Endothelial cell of umbilical vein (primary cell): ENCODE data around the gene RGR.

Experiments
- EZH2 ChIP-seq: IDR thresholded peaks from 2 replicates; pipeline ENCODE4 v1.6.1; 2012; ENCODE audit warnings: borderline replicate concordance, low read depth, mild to moderate bottlenecking, moderate library complexity, low read length, inconsistent platforms; ENCODE audit not compliant: severe bottlenecking
- GATA2 ChIP-seq: IDR thresholded peaks from 2 replicates; pipeline ENCODE4 v1.7.0; 2011; ENCODE audit warnings: low read depth, mild to moderate bottlenecking, moderate library complexity, mixed read lengths, low read length; ENCODE audit not compliant: insufficient read length, insufficient read depth
- JUN ChIP-seq: IDR thresholded peaks from 2 replicates; pipeline ENCODE4 v1.6.1; 2011; ENCODE audit warnings: borderline replicate concordance, low read depth; ENCODE audit not compliant: insufficient read length, insufficient read depth
- MYC ChIP-seq: IDR thresholded peaks from one replicate; pipeline ENCODE4 v1.6.1; 2011; ENCODE audit warnings: mild to moderate bottlenecking, low read depth, low read length
- POLR2A ChIP-seq: IDR thresholded peaks from 2 replicates; pipeline ENCODE4 v1.6.1; 2012; ENCODE audit warnings: low read depth, mild to moderate bottlenecking, control low read depth, low read length
- POLR2AphosphoS5 ChIP-seq: IDR thresholded peaks from 2 replicates; pipeline ENCODE4 v1.6.1; 2012; ENCODE audit warnings: low read depth, mild to moderate bottlenecking, control low read depth, low read length, moderate library complexity; ENCODE audit not compliant: insufficient read depth
- TF ChIP-seq, protein P1 (sequence below), 2 donors: IDR thresholded peaks; 1 replicate in 1 of 2; 2 replicates in 1 of 2; pipeline ENCODE4 v1.5.1; 2011; ENCODE audit warnings: low read length in 2 of 2, mild to moderate bottlenecking in 2 of 2, moderate library complexity in 2 of 2, control low read depth in 1 of 2, inconsistent platforms in 1 of 2, low read depth in 1 of 2; ENCODE audit not compliant: insufficient read depth in 1 of 2; ENCODE audit errors: extremely low read depth in 1 of 2
- TF ChIP-seq, protein P2 (sequence below): IDR thresholded peaks from 2 replicates; pipeline ENCODE4 v1.6.1; 2011; ENCODE audit not compliant: insufficient read depth, insufficient read length

DNA sequence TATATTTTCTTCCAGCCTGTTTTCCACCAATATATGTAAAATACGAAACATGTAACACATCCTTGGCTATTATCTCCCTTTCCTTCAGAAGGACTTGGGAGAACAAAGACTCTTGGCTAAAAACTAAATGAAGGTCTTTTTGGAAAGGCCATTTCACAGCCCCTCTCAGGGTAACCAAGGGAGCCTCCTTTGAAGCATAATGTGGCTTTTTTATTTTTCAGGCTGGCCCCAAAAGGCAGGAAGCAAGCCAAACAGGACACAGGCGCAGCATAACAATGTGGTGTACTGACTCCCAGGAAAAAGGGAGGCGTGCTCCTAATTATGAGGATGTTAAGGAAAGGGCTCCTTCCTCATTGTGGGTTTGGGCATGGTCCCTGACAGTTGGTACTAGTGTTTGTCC lies 53.2 kb downstream of the RGR start:
- TF ChIP-seq POLR2A (no peak), EZH2 (no peak), POLR2AphosphoS5 (no peak), JUN (no peak), MYC (no peak), GATA2 (no peak)
- TF ChIP-seq, protein P1, sequence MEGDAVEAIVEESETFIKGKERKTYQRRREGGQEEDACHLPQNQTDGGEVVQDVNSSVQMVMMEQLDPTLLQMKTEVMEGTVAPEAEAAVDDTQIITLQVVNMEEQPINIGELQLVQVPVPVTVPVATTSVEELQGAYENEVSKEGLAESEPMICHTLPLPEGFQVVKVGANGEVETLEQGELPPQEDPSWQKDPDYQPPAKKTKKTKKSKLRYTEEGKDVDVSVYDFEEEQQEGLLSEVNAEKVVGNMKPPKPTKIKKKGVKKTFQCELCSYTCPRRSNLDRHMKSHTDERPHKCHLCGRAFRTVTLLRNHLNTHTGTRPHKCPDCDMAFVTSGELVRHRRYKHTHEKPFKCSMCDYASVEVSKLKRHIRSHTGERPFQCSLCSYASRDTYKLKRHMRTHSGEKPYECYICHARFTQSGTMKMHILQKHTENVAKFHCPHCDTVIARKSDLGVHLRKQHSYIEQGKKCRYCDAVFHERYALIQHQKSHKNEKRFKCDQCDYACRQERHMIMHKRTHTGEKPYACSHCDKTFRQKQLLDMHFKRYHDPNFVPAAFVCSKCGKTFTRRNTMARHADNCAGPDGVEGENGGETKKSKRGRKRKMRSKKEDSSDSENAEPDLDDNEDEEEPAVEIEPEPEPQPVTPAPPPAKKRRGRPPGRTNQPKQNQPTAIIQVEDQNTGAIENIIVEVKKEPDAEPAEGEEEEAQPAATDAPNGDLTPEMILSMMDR (IDR thresholded peaks at IDR 0.05; ENCODE audit: extremely low read depth in 1 of 2, insufficient read depth in 1 of 2, low read depth in 1 of 2, low read length in 2 of 2): no peak
- TF ChIP-seq, protein P2, sequence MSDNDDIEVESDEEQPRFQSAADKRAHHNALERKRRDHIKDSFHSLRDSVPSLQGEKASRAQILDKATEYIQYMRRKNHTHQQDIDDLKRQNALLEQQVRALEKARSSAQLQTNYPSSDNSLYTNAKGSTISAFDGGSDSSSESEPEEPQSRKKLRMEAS: no peak
